Measurements from ENCODE around the gene OXLD1. TPM values are rescaled to one million over a fixed set of nuclear protein-coding genes. Genes with fewer than 3 reads are reported as not detected.

Gene OXLD1
- total RNA-seq, 1 donor: 23.7 TPM

DNA sequence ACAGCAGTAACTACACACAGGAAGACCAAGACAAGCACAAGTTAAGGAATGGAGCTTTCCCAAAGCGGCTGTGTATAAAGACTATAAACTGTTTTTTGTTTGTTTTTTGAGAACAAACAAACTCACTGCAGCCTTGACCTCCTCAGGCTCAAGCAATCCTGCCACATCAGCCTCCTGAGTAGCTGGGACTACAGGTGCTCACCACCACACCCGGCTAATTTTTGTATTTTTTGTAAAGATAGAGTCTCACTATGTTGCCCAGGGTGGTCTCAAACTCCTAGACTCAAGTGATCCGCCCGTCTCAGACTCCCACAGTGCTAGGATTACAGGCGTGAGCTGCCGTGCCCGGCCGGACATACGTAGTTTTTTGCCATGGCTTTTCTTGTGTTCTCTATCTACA lies 6.0 kb downstream of the OXLD1 start:
- TF ChIP-seq, protein P1, sequence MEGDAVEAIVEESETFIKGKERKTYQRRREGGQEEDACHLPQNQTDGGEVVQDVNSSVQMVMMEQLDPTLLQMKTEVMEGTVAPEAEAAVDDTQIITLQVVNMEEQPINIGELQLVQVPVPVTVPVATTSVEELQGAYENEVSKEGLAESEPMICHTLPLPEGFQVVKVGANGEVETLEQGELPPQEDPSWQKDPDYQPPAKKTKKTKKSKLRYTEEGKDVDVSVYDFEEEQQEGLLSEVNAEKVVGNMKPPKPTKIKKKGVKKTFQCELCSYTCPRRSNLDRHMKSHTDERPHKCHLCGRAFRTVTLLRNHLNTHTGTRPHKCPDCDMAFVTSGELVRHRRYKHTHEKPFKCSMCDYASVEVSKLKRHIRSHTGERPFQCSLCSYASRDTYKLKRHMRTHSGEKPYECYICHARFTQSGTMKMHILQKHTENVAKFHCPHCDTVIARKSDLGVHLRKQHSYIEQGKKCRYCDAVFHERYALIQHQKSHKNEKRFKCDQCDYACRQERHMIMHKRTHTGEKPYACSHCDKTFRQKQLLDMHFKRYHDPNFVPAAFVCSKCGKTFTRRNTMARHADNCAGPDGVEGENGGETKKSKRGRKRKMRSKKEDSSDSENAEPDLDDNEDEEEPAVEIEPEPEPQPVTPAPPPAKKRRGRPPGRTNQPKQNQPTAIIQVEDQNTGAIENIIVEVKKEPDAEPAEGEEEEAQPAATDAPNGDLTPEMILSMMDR (IDR thresholded peaks at IDR 0.05; ENCODE audit: insufficient read depth, low read depth, low read length): no peak
- no peak overlapping the region for H3K4me3 ChIP-seq (ENCODE audit: low read depth, low read length)

DNA sequence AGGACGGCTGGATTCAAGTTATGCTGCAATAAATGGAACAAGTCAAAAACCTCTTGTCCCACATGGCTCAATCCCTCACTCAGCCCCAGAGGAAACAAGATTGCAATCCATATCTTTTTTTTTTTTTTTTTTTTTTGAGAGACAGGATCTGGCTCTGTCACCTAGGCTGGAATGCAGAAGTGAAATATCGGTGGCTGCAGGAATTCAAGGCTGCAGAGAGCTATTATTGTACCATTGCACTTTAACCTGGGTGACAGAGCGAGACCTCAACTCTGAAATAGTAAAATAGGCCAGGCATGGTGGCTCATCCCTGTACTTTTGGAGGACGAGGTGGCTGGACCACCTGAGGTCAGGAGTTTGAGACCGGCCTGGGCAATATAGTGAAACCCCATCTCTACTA lies 7.4 kb downstream of the OXLD1 start:
- TF ChIP-seq, protein P1 (IDR thresholded peaks at IDR 0.05; ENCODE audit: insufficient read depth, low read depth, low read length): no peak

More for the DNA sequence above, 6.0 kb downstream of the OXLD1 start:
- DNase-seq (ENCODE audit: low read depth): no peak

DNA sequence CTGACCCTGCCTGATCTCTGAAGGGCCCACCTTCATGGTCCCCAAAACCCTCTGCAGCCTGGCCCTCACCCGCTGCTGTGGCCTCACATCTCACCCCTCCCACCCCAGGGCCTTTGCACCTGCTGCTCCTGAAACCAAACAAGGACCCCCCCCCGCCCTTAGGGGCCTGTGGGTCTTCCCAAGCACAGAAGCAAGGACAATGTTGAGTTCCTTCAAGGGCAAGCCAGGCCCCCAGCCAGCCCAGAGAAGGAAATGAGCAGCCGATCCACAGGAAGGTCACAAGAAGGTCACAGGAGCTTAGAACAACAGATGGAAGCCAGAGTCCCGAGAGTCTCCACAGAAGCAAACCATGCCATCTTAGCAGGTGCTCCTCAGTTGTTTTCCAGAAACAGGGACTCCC lies 9.6 kb downstream of the OXLD1 start:
- TF ChIP-seq, protein P1 (IDR thresholded peaks at IDR 0.05; ENCODE audit: insufficient read depth, low read depth, low read length): no peak
- no peak for DNase-seq (ENCODE audit: low read depth)
- H3K4me3 ChIP-seq (ENCODE audit: low read depth, low read length): no peak overlapping the region

More for the DNA sequence above, 7.4 kb downstream of the OXLD1 start:
- no peak overlapping the region for H3K4me3 ChIP-seq (ENCODE audit: low read depth, low read length)
- DNase-seq (ENCODE audit: low read depth): no peak

DNA sequence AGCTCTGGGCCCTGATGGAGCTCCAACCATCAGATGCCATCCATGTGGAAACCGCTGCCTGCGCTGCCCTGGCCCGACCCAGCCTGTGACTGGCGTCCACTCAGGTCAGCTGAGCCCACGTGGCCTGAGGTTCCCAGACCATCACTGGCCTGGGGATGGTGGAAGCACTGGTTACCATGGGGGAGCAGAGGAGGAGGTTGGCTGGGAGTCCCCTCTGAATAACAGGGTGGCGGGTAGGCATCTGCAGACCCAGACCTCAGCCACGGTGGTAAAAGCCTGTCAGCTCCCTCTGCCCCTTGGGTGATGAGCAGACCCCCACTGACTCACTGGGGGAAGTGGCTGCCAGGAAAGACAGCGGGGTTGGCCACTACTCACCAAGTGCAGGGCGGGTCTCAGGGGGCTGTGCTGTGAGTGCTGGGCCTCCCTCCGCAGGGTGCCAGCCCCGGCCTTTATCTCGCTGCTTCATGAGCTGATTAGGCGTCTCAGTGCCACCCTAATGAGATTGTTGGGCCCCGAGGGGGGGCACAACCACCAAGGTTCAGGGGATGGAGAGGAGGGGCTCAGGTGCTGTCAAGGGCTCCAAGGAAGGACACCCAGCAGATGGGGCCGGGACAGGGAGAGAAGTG lies 10.2 kb downstream of the OXLD1 start, which contains the start of gene PDE6G:
Gene PDE6G (minus strand): TSS at position 425 of the 626 bp plus-strand sequence. CDS start 3,237 bp downstream, outside the sequence.
- no peak for DNase-seq (ENCODE audit: low read depth)
- H3K4me3 ChIP-seq (ENCODE audit: low read depth, low read length): no peak within 1 kb of the TSS
- TF ChIP-seq, protein P1 (IDR thresholded peaks at IDR 0.05; ENCODE audit: insufficient read depth, low read depth, low read length): no peak

DNA sequence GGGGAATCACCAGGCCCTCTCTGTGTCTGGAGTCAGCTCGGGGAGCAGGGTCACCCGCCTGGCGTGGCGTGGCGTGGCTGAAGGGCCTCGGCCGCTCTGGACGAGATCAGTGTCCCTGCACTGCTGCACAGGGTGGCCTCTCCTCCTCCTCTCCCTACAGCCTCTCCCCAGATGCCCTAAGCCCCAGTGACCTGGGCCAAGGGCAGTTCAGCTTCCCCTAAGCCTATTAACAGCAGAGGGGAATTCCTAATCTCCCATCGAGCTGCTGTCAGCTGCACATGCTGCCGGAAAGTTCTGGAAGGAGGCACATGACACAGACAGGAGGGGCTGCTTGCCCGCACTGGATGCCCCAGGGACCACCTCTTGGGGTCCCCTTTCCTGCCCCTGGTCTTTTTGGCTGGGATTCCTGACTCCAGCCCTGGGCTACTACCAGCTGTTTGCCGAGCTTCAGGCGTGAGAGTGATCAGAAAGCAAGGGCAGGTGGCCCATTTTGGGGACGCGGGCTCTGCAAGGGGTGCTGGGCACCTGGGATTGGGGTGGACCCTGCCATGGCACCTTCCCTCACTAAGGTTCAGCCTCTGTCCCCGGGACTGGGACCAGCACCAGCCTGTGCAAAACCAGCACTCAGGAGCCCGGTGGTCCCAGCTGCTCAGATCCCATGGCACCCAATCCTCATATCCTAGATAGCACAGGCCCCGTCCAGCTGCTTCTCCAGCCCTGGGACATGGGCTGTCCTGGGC lies 10.9 kb downstream of the OXLD1 start:
- H3K4me3 ChIP-seq (ENCODE audit: low read depth, low read length): no peak overlapping the region
- no peak for DNase-seq (ENCODE audit: low read depth)
- TF ChIP-seq, protein P1 (IDR thresholded peaks at IDR 0.05; ENCODE audit: insufficient read depth, low read depth, low read length): no peak

DNA sequence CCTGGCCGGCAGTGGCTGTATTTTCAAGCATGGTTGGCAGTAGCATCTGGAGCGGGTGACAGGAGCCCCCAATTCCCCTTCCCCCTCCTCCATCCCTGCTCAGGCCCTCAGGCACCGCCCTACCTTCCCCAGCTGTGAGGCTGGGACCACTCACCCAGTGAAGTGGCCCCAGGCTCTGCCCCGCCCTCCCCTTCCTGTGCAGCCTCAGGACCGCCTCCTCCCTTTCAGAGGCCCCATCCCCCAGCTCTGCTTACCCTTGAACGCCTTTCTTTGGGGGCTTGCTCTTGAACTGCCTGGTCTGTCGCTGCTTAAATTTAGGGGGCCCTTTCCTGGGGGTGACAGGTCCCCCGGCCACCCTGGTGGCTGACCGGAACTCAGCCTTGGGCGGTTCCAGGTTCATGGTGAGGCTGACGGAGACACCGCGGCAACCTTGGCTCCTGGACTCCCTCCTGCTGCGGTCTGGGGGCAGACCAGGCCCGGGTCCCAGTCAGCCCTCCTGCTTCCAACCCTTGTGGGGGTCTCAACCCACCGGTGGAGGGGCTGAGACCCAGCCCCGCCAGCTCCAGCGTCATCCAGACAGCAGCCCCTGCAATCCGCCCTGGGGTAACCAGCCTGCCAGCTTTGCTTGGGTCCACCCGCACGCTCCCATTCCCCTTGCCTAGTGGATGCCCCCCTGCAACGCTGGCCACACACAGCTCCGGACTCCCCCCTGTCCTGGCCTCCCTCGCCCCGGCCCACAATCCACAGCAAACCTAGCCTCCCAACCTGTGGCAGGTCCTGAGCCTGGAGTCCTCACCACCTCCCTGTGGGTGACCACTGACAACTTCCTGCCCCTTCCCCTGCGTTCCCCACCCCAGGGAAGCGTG lies 13.3 kb downstream of the OXLD1 start:
- no peak for DNase-seq (ENCODE audit: low read depth)
- no peak overlapping the region for H3K4me3 ChIP-seq (ENCODE audit: low read depth, low read length)
- TF ChIP-seq, protein P1 (IDR thresholded peaks at IDR 0.05; ENCODE audit: insufficient read depth, low read depth, low read length): no peak
